K562 (cell line): ENCODE results near the gene OXLD1. TPM values are rescaled to one million over a fixed set of nuclear protein-coding genes. Genes with fewer than 3 reads are reported as not detected.

Source experiments
- ASH1L ChIP-seq: fragments of 450-650 bp; IDR thresholded peaks from 2 replicates; pipeline ENCODE4 v1.6.1; 2018; ENCODE audit warnings: borderline replicate concordance, mild to moderate bottlenecking, low read depth; ENCODE audit not compliant: partially characterized antibody
- BCLAF1 ChIP-seq, 2 experiments: fragments of 450-650 bp in 1 of 2; IDR thresholded peaks; 2 replicates each; pipeline ENCODE4 v1.6.1; 2011 to 2017; ENCODE audit warnings: low read depth in 2 of 2, antibody characterized with exemption in 1 of 2, borderline replicate concordance in 1 of 2, low read length in 1 of 2, mild to moderate bottlenecking in 1 of 2, mixed read lengths in 1 of 2; ENCODE audit not compliant: control insufficient read depth in 1 of 2
- CXXC5 ChIP-seq: fragments of 250-450 bp; sonication (Bioruptor Pico); IDR thresholded peaks from 2 replicates; pipeline ENCODE4 v1.8.0; 2022; ENCODE audit warnings: inconsistent platforms, mild to moderate bottlenecking, moderate library complexity
- EZH2 ChIP-seq: IDR thresholded peaks from 2 replicates; pipeline ENCODE4 v1.6.1; 2012; ENCODE audit warnings: low read depth, mild to moderate bottlenecking, inconsistent platforms, low read length, borderline replicate concordance
- FOSL1 ChIP-seq: fragments of 200-800 bp; sonication (Bioruptor generic); conservative IDR thresholded peaks from 2 replicates; pipeline ENCODE4 v1.6.1; 2016; ENCODE audit warnings: missing genetic modification characterization, missing compliant biosample characterization
- HES1 ChIP-seq: fragments of 450-650 bp; IDR thresholded peaks from 2 replicates; pipeline ENCODE4 v1.6.1; 2016; ENCODE audit warnings: low read depth, mild to moderate bottlenecking, moderate library complexity
- HMBOX1 ChIP-seq: sonication (generic); IDR thresholded peaks from 2 replicates; pipeline ENCODE4 v1.6.1; 2016
- KLF6 ChIP-seq: fragments of 250-450 bp; sonication (Bioruptor Pico); IDR thresholded peaks from 2 replicates; pipeline ENCODE4 v1.4.0; 2020; ENCODE audit warnings: mild to moderate bottlenecking, moderate library complexity, borderline replicate concordance
- MYC ChIP-seq, 2 experiments: fragments of 250-450 bp in 1 of 2; sonication (Bioruptor Pico) in 1 of 2; IDR thresholded peaks; 2 replicates each; pipeline versions ENCODE4 v1.5.1 to v1.6.1; 2012 to 2021; ENCODE audit warnings: low read depth in 2 of 2, borderline replicate concordance in 1 of 2, improper control_type of control experiment in 1 of 2, low read length in 1 of 2, mild to moderate bottlenecking in 1 of 2, moderate library complexity in 1 of 2
- POLR2G ChIP-seq: fragments of 200-400 bp; formaldehyde crosslinking; IDR thresholded peaks from 2 replicates; pipeline ENCODE4 v1.6.1; 2017; ENCODE audit warnings: low read depth, mild to moderate bottlenecking, antibody characterized with exemption, low read length, moderate library complexity
- RBM25 ChIP-seq: fragments of 200-400 bp; formaldehyde crosslinking; IDR thresholded peaks from 2 replicates; pipeline ENCODE4 v1.6.1; 2018; ENCODE audit warnings: low read length, low read depth, moderate library complexity; ENCODE audit not compliant: severe bottlenecking
- SAP30 ChIP-seq: fragments of 200-600 bp; sonication (generic); IDR thresholded peaks from 2 replicates; pipeline ENCODE4 v1.6.1; 2012; ENCODE audit warnings: borderline replicate concordance, low read depth, mild to moderate bottlenecking, moderate library complexity, low read length, control low read depth, inconsistent platforms; ENCODE audit not compliant: insufficient read depth, poor library complexity, severe bottlenecking
- TAF1 ChIP-seq: IDR thresholded peaks from 2 replicates; pipeline ENCODE4 v1.6.1; 2011; ENCODE audit warnings: mild to moderate bottlenecking, low read length, moderate library complexity; ENCODE audit not compliant: insufficient read depth, control insufficient read depth, severe bottlenecking; ENCODE audit errors: extremely low read depth
- XRCC5 ChIP-seq: fragments of 200-400 bp; formaldehyde crosslinking; IDR thresholded peaks from 2 replicates; pipeline ENCODE4 v1.6.1; 2017; ENCODE audit warnings: low read depth, mild to moderate bottlenecking, low read length
- ZHX1 ChIP-seq: fragments of 150-350 bp; conservative IDR thresholded peaks from 2 replicates; pipeline ENCODE4 v1.6.1; 2014; ENCODE audit warnings: low read length
- ZNF384 ChIP-seq: IDR thresholded peaks from 2 replicates; pipeline ENCODE4 v1.6.1; 2012; ENCODE audit warnings: low read depth, low read length, improper control_type of control experiment
- polyA plus RNA-seq, 8 experiments: library from polyadenylated mRNA; depleted of rRNA in 4 of 8; stranded (reverse) in 5 of 8; unstranded in 3 of 8; fragments of >200 nt; fragmentation: Nextera tagmentation in 2 of 8; fragmentation: Illumina TruSeq in 1 of 8; extraction: Ambion mirVana in 2 of 8; extraction: Trizol in 1 of 8; gene quantifications; 2 replicates each; pipeline versions ENCODE4 v1.2.1 to v1.2.3, GENCODE V29; 2011 to 2014; ENCODE audit warnings: inconsistent platforms in 1 of 8, missing spikeins in 1 of 8
- total RNA-seq, 7 experiments: library from RNA; depleted of rRNA in 6 of 7; stranded (reverse); fragments of >200 nt in 6 of 7; fragmentation: Illumina TruSeq in 2 of 7; extraction: Trizol in 2 of 7; gene quantifications; 2 replicates each; pipeline versions ENCODE4 v1.2.1 to v1.2.3, GENCODE V29; 2011 to 2021; ENCODE audit warnings: low replicate concordance in 1 of 7

OXLD1 gene
- total and polyA plus RNA-seq, 9 of the 15 experiments (the other 6 are each of a cell fraction or from before 2014, with no cell fraction given): 4.4 to 115 (median 29.3) TPM

GRCh38 chr17:81683584-81684441, 17.4 kb upstream of the OXLD1 start, which contains the start of the genes ARL16 and HGS (continued):
- TF ChIP-seq BCLAF1 (IDR thresholded peaks at IDR 0.05; ENCODE audit: borderline replicate concordance in 1 of 2, control insufficient read depth in 1 of 2, low read depth in 2 of 2, low read length in 1 of 2): no peak
- TF ChIP-seq KLF6 (CRISPR knock-in tag): no peak
- no peak for TF ChIP-seq HMBOX1
- peak; percentile 92 for TF ChIP-seq CXXC5 (CRISPR knock-in tag)
- no peak for TF ChIP-seq ZNF384
- TF ChIP-seq HES1: no peak
- peak; percentile 54 for TF ChIP-seq TAF1
- TF ChIP-seq FOSL1: peak; percentile 92
- peak; percentile 78 for TF ChIP-seq POLR2G
- peak; percentile 85 for TF ChIP-seq SAP30
- no peak for TF ChIP-seq XRCC5
- peak; percentile 68; the same call in 1 of the 2 replicates for TF ChIP-seq MYC (IDR thresholded peaks at IDR 0.05; ENCODE audit: low read depth, low read length)
- no peak for TF ChIP-seq MYC (CRISPR knock-in tag; IDR thresholded peaks at IDR 0.05; ENCODE audit: borderline replicate concordance, low read depth)
- TF ChIP-seq RBM25: peak; percentile 100
- TF ChIP-seq ASH1L: peak; percentile 98
- no peak for TF ChIP-seq ZHX1
- no peak for TF ChIP-seq EZH2
